HL-60 (cell line): Measurements from ENCODE around the gene DPM1.

Experiments used
- DNase-seq, 2 experiments: peaks; one replicate each; pipeline ENCODE4 v3.0.0-alpha.2; 2010 to 2020; ENCODE audit warnings: low read depth in 1 of 2, low spot score in 1 of 2
- H3K27ac ChIP-seq: fragments of 250-450 bp; sonication (Bioruptor Pico); replicated peaks from 2 replicates; pipeline ENCODE4 v1.5.1; 2020; ENCODE audit warnings: mild to moderate bottlenecking, moderate library complexity
- H3K27me3 ChIP-seq: fragments of 250-450 bp; sonication (Bioruptor Pico); 2 replicates; pipeline ENCODE4 v1.5.1; 2021; ENCODE audit warnings: mild to moderate bottlenecking, moderate library complexity; ENCODE audit not compliant: insufficient read depth, poor library complexity, severe bottlenecking
- H3K4me3 ChIP-seq: replicated peaks from 2 replicates; pipeline ENCODE4 v1.5.1; 2011; ENCODE audit warnings: mild to moderate bottlenecking, control low read depth, low read length; ENCODE audit not compliant: insufficient read depth
- CTCF ChIP-seq: IDR thresholded peaks from one replicate; pipeline ENCODE4 v1.5.1; 2011; ENCODE audit warnings: low read length, control low read depth, inconsistent platforms; ENCODE audit not compliant: insufficient read depth
- GABPA ChIP-seq: IDR thresholded peaks from 2 replicates; pipeline ENCODE4 v1.6.1; 2012; ENCODE audit warnings: low read depth
- POLR2AphosphoS5 ChIP-seq: IDR thresholded peaks from 2 replicates; pipeline ENCODE4 v1.6.1; 2012; ENCODE audit warnings: low read depth
- REST ChIP-seq: IDR thresholded peaks from 2 replicates; pipeline ENCODE4 v1.6.1; 2012; ENCODE audit warnings: low read depth; ENCODE audit not compliant: insufficient replicate concordance
- SPI1 ChIP-seq: IDR thresholded peaks from 2 replicates; pipeline ENCODE4 v1.6.1; 2012; ENCODE audit warnings: low read depth, mild to moderate bottlenecking, borderline replicate concordance

The DPM1 gene

DNA sequence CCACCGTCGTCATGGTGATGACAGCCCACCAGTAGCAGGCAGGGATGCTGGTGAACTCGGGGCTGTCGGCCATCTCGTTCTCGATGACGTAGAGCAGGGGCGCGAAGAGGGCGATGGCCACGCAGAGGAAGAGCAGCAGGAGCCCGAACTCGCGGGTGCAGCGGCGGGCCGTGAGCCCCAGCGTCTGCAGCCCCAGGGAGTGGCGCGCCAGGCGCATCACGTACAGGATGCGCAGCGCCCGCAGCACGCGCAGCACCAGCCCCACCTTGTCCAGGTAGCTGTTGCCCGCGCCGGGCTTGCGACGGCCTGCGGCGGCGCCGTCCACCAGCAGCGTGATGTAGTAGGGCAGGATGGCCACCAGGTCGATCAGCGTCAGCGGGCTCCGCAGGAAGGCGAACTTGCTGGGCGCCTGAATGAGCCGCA is 46.0 kb upstream of the DPM1 start:
- peaks cover 13% of the 10 kb centered on the region for H3K27me3 ChIP-seq
- TF ChIP-seq POLR2AphosphoS5 = no peak
- no peak for TF ChIP-seq REST
- TF ChIP-seq SPI1 = no peak
- no peak for TF ChIP-seq GABPA
- TF ChIP-seq CTCF = no peak

DNA sequence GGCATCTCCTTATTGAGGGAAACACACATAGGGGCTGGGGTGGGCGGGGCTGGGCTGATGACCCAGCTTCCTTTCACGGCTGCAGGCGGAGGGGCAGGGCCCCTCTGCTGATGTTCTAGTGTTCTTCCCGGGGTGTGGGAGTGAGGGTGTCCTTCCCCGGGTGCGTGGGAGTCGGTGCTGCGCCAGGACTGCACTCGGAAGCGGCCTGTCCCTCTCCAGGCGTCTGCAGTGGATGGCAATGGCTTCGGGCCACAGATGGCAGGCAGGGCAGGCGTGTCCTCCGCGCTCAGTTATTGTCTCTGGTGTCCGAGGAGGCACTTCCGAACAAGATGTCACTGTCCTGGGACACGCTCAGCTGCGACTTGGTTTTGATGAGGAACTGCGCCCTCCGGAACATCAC is 45.4 kb upstream of the DPM1 start:
- no peak overlapping the region for H3K27ac ChIP-seq
- no peak for TF ChIP-seq SPI1
- TF ChIP-seq GABPA = no peak
- TF ChIP-seq CTCF = no peak
- no peak for TF ChIP-seq REST
- TF ChIP-seq POLR2AphosphoS5 = no peak
- H3K27me3 ChIP-seq = peaks cover 13% of the 10 kb centered on the region
- DNase-seq = no peak
- H3K4me3 ChIP-seq = no peak overlapping the region

More for the DNA sequence above, 46.0 kb upstream of the DPM1 start:
- Histone ChIP-seq H3K4me3 (no peak overlapping the region), H3K27ac (no peak overlapping the region)
- DNase-seq = no peak

- Histone ChIP-seq H3K27ac (no peak overlapping the region), H3K4me3 (no peak overlapping the region), H3K27me3 (peaks cover 16% of the 10 kb centered on the region)
- DNase-seq = no peak
- no peak for TF ChIP-seq POLR2AphosphoS5
- TF ChIP-seq REST = no peak
- TF ChIP-seq GABPA = no peak
- no peak for TF ChIP-seq CTCF
- no peak for TF ChIP-seq SPI1
These were observed 44.3 kb upstream of the DPM1 start for GRCh38 chr20:51002633-51003032.
